SK-N-SH treated with all-trans-retinoic acid at 6 μM for 48 hours (cell line): ENCODE results near the gene ITGB2.

Experiments used
- ATAC-seq: fragments of 200-7000 bp; cut with Tn5 transposase; 3 replicates; pipeline ENCODE4 v1.9.1; 2020; ENCODE audit warnings: mild to moderate bottlenecking, moderate library complexity
- ARNTL ChIP-seq: fragments of 450-650 bp; formaldehyde crosslinking; IDR thresholded peaks from 2 replicates; pipeline ENCODE4 v1.5.0; 2020; ENCODE audit warnings: low read depth, mild to moderate bottlenecking, moderate library complexity, borderline replicate concordance
- BACH2 ChIP-seq: fragments of 250-450 bp; sonication (Bioruptor Pico); IDR thresholded peaks from 2 replicates; pipeline ENCODE4 v1.9.0; 2021; ENCODE audit warnings: mild to moderate bottlenecking, borderline replicate concordance
- ESRRG ChIP-seq: fragments of 250-450 bp; sonication (Bioruptor Pico); IDR thresholded peaks from 2 replicates; pipeline ENCODE4 v1.6.1; 2021; ENCODE audit warnings: mild to moderate bottlenecking
- ISL1 ChIP-seq: fragments of 250-450 bp; sonication (Bioruptor Pico); IDR thresholded peaks from 2 replicates; pipeline ENCODE4 v2.1.2; 2022; ENCODE audit warnings: mild to moderate bottlenecking, moderate library complexity
- PPARA ChIP-seq: fragments of 250-450 bp; sonication (Bioruptor Pico); IDR thresholded peaks from 2 replicates; pipeline ENCODE4 v1.5.0; 2020; ENCODE audit warnings: mild to moderate bottlenecking, borderline replicate concordance
- SNAI2 ChIP-seq: fragments of 250-450 bp; sonication (Bioruptor Pico); IDR thresholded peaks from 2 replicates; pipeline ENCODE4 v1.5.0; 2020; ENCODE audit warnings: mild to moderate bottlenecking, moderate library complexity
- ZC3H10 ChIP-seq: fragments of 250-450 bp; sonication (Bioruptor Pico); IDR thresholded peaks from 2 replicates; pipeline ENCODE4 v1.5.1; 2021; ENCODE audit warnings: mild to moderate bottlenecking, moderate library complexity
- ZFP3 ChIP-seq: fragments of 250-450 bp; sonication (Bioruptor Pico); IDR thresholded peaks from 2 replicates; pipeline ENCODE4 v1.5.0; 2020; ENCODE audit warnings: mild to moderate bottlenecking, moderate library complexity
- ZNF565 ChIP-seq: fragments of 450-650 bp; formaldehyde crosslinking; conservative IDR thresholded peaks from 2 replicates; pipeline ENCODE4 v1.5.0; 2020; ENCODE audit warnings: low read depth, mild to moderate bottlenecking, moderate library complexity
- ZNF70 ChIP-seq: fragments of 450-650 bp; formaldehyde crosslinking; IDR thresholded peaks from 2 replicates; pipeline ENCODE4 v1.5.0; 2020; ENCODE audit warnings: mild to moderate bottlenecking, moderate library complexity
- ZNF8 ChIP-seq: fragments of 450-650 bp; formaldehyde crosslinking; IDR thresholded peaks from 2 replicates; pipeline ENCODE4 v1.5.0; 2020; ENCODE audit warnings: mild to moderate bottlenecking, moderate library complexity
- TF ChIP-seq, protein P1 (sequence below): fragments of 250-450 bp; sonication (Bioruptor Pico); IDR thresholded peaks from 2 replicates; pipeline ENCODE4 v1.5.1; 2021; ENCODE audit warnings: mild to moderate bottlenecking, moderate library complexity
- TF ChIP-seq, protein P2 (sequence below): fragments of 250-450 bp; sonication (Bioruptor Pico); IDR thresholded peaks from 2 replicates; pipeline ENCODE4 v1.5.1; 2020; ENCODE audit warnings: low read depth, mild to moderate bottlenecking, moderate library complexity
- TF ChIP-seq, protein P3 (sequence below): fragments of 250-450 bp; sonication (Bioruptor Pico); IDR thresholded peaks from 2 replicates; pipeline ENCODE4 v1.8.0; 2021; ENCODE audit warnings: low read depth, mild to moderate bottlenecking, moderate library complexity, borderline replicate concordance
- TF ChIP-seq, protein P4 (sequence below): fragments of 250-450 bp; sonication (Bioruptor Pico); IDR thresholded peaks from 2 replicates; pipeline ENCODE4 v1.8.0; 2020; ENCODE audit warnings: mild to moderate bottlenecking, moderate library complexity, borderline replicate concordance
- TF ChIP-seq, protein P5 (sequence below): fragments of 250-450 bp; sonication (Bioruptor Pico); IDR thresholded peaks from 2 replicates; pipeline ENCODE4 v1.5.0; 2020; ENCODE audit warnings: mild to moderate bottlenecking, moderate library complexity

Gene ITGB2

DNA sequence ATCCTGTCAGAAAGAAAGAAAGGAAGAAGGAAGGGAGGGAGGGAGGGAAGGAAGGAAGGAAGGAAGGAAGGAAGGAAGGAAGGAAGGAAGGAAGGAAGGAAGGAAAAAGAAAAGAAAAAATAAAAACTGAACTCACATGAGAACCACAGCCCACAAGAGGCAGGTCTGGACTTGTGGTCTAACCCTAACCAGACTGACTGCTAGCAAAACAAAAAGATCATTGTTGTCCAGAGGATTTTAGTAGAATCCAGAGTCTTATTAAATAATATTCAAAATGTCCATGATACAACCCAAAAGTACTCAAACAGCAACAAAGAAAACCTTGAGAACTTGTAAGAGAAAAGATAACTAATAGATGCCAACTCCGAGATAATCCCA is 4.7 kb upstream of the ITGB2 start:
- no peak for ATAC-seq
- TF ChIP-seq, protein P1, sequence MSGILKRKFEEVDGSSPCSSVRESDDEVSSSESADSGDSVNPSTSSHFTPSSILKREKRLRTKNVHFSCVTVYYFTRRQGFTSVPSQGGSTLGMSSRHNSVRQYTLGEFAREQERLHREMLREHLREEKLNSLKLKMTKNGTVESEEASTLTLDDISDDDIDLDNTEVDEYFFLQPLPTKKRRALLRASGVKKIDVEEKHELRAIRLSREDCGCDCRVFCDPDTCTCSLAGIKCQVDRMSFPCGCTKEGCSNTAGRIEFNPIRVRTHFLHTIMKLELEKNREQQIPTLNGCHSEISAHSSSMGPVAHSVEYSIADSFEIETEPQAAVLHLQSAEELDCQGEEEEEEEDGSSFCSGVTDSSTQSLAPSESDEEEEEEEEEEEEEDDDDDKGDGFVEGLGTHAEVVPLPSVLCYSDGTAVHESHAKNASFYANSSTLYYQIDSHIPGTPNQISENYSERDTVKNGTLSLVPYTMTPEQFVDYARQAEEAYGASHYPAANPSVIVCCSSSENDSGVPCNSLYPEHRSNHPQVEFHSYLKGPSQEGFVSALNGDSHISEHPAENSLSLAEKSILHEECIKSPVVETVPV (CRISPR knock-in tag) = no peak
- no peak for TF ChIP-seq ISL1
- TF ChIP-seq, protein P2, sequence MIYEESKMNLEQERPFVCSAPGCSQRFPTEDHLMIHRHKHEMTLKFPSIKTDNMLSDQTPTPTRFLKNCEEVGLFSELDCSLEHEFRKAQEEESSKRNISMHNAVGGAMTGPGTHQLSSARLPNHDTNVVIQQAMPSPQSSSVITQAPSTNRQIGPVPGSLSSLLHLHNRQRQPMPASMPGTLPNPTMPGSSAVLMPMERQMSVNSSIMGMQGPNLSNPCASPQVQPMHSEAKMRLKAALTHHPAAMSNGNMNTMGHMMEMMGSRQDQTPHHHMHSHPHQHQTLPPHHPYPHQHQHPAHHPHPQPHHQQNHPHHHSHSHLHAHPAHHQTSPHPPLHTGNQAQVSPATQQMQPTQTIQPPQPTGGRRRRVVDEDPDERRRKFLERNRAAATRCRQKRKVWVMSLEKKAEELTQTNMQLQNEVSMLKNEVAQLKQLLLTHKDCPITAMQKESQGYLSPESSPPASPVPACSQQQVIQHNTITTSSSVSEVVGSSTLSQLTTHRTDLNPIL = no peak
- no peak for TF ChIP-seq BACH2
- TF ChIP-seq ESRRG (CRISPR knock-in tag) = no peak
- TF ChIP-seq ZNF565 = no peak
- TF ChIP-seq, all 23 proteins: peak for 0

DNA sequence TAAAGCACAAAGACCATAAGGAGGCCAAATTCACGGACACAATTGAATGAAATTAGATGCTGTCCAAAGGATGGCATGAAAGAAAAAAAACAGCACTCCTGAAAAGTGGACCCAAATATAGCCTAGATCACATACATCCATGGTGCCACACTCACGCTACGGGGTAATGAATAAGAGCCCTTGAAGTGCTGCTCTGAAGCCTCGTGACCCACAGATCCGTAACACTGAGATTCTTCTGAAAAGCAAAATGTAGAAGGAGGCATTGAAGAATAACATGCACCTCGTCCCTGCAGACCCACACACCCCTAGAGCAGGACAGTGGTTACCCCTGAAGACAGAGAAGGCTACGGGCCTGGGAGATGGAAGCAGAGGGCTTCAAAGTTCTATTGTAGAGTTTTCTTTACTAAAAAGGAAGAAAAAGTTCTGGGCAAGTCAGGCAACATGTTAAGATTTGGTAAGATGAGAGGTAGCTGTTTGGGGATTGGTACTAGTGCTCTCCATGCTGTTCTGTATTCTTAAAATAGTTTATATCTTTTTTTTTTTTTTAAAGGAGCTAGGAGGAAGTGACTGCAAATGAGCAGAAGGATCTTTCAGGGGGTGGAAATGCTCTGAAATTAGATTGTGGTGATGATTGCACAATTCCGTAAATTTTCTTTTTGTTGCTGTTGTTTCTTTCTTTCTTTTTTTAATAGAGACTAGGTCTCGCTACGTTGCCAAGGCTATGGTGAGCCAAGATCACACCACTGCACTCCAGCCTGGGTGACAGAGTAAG is 4.1 kb upstream of the ITGB2 start:
- TF ChIP-seq, protein P3, sequence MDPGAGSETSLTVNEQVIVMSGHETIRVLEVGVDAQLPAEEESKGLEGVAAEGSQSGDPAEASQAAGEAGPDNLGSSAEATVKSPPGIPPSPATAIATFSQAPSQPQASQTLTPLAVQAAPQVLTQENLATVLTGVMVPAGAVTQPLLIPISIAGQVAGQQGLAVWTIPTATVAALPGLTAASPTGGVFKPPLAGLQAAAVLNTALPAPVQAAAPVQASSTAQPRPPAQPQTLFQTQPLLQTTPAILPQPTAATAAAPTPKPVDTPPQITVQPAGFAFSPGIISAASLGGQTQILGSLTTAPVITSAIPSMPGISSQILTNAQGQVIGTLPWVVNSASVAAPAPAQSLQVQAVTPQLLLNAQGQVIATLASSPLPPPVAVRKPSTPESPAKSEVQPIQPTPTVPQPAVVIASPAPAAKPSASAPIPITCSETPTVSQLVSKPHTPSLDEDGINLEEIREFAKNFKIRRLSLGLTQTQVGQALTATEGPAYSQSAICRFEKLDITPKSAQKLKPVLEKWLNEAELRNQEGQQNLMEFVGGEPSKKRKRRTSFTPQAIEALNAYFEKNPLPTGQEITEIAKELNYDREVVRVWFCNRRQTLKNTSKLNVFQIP (CRISPR knock-in tag) = no peak
- TF ChIP-seq ZC3H10 (no peak), ZNF8 (no peak), SNAI2 (CRISPR knock-in tag) (no peak), ARNTL (CRISPR knock-in tag) (no peak)
- TF ChIP-seq, protein P4, sequence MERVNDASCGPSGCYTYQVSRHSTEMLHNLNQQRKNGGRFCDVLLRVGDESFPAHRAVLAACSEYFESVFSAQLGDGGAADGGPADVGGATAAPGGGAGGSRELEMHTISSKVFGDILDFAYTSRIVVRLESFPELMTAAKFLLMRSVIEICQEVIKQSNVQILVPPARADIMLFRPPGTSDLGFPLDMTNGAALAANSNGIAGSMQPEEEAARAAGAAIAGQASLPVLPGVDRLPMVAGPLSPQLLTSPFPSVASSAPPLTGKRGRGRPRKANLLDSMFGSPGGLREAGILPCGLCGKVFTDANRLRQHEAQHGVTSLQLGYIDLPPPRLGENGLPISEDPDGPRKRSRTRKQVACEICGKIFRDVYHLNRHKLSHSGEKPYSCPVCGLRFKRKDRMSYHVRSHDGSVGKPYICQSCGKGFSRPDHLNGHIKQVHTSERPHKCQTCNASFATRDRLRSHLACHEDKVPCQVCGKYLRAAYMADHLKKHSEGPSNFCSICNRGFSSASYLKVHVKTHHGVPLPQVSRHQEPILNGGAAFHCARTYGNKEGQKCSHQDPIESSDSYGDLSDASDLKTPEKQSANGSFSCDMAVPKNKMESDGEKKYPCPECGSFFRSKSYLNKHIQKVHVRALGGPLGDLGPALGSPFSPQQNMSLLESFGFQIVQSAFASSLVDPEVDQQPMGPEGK (CRISPR knock-in tag) = no peak
- TF ChIP-seq, protein P1 (CRISPR knock-in tag) = no peak
- no peak for ATAC-seq

DNA sequence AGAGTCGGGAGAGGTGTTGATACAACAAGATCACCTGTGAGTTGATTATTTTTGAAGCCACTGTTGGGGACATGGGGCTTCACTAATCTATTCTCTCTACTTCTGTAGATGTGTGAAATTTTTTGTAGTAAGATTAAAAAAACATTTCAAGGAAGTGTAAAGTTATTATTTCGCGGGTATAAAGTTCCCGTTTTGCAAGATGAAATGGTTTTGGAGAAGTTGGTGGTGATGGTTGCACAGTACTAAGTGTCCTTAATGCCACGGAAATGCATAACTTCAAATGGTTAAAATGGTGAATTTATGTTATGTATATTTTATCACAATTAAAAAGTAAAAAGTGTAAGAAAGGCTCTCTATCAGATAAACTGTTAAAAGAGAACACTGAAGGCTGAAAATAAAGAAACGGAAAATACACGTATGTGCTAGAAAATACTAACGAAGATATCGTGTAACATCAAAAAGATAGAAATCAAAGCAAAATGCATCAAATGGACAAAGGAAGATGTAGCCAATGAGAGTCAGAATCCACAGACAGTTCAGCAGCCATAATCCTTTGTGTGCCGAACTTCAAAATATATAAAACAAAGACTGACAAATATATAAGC is 2.9 kb upstream of the ITGB2 start:
- no peak for TF ChIP-seq PPARA (CRISPR knock-in tag)
- TF ChIP-seq, protein P3 (CRISPR knock-in tag) = no peak
- no peak for TF ChIP-seq ZNF70
- TF ChIP-seq, protein P5, sequence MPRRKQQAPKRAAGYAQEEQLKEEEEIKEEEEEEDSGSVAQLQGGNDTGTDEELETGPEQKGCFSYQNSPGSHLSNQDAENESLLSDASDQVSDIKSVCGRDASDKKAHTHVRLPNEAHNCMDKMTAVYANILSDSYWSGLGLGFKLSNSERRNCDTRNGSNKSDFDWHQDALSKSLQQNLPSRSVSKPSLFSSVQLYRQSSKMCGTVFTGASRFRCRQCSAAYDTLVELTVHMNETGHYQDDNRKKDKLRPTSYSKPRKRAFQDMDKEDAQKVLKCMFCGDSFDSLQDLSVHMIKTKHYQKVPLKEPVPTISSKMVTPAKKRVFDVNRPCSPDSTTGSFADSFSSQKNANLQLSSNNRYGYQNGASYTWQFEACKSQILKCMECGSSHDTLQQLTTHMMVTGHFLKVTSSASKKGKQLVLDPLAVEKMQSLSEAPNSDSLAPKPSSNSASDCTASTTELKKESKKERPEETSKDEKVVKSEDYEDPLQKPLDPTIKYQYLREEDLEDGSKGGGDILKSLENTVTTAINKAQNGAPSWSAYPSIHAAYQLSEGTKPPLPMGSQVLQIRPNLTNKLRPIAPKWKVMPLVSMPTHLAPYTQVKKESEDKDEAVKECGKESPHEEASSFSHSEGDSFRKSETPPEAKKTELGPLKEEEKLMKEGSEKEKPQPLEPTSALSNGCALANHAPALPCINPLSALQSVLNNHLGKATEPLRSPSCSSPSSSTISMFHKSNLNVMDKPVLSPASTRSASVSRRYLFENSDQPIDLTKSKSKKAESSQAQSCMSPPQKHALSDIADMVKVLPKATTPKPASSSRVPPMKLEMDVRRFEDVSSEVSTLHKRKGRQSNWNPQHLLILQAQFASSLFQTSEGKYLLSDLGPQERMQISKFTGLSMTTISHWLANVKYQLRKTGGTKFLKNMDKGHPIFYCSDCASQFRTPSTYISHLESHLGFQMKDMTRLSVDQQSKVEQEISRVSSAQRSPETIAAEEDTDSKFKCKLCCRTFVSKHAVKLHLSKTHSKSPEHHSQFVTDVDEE = no peak
- TF ChIP-seq ESRRG (CRISPR knock-in tag) = no peak
- TF ChIP-seq ZFP3 (CRISPR knock-in tag) = no peak
- TF ChIP-seq ARNTL (CRISPR knock-in tag) = no peak
- ATAC-seq = no peak
